Dermis blood vessel endothelial cell (primary cell): ENCODE measurements around the gene NPLOC4. TPM values are rescaled to one million over a fixed set of nuclear protein-coding genes. Genes with fewer than 3 reads are reported as not detected.
"Not testable (repeated sequence)": the region's sequence is repeated elsewhere in the genome, so short reads cannot be mapped to it uniquely, and the experiment has no call there.

Experiments
- DNase-seq: peaks from one replicate; pipeline ENCODE4 v3.0.0; 2010
- total RNA-seq: library from RNA; depleted of rRNA; stranded (reverse); fragments of >200 nt; gene quantifications from 2 replicates; pipeline ENCODE4 v1.2.3, GENCODE V29; 2014

The NPLOC4 gene
- total RNA-seq, 1 donor from 2014 or later = 83.9 TPM

GRCh38 chr17:81631482-81631881 is 5.4 kb downstream of the NPLOC4 start:
- DNase-seq = no peak

- DNase-seq = no peak
Observed at GRCh38 chr17:81630274-81630673, 6.6 kb downstream of the NPLOC4 start.

GRCh38 chr17:81621494-81622130 is 15.3 kb downstream of the NPLOC4 start:
- DNase-seq = peak; percentile 16

GRCh38 chr17:81618307-81618706 is 18.6 kb downstream of the NPLOC4 start:
- not testable (repeated sequence) for DNase-seq

GRCh38 chr17:81616877-81617276 is 20.0 kb downstream of the NPLOC4 start:
- DNase-seq = no peak

- DNase-seq = no peak
Observed at GRCh38 chr17:81615401-81615930, 21.4 kb downstream of the NPLOC4 start.

- no peak for DNase-seq
Observed at GRCh38 chr17:81612172-81612970, 24.5 kb downstream of the NPLOC4 start.

GRCh38 chr17:81609541-81610311 is 27.2 kb downstream of the NPLOC4 start:
- no peak for DNase-seq

- no peak for DNase-seq
Observed at GRCh38 chr17:81608605-81609004, 28.3 kb downstream of the NPLOC4 start.

GRCh38 chr17:81608082-81608481 is 28.8 kb downstream of the NPLOC4 start:
- no peak for DNase-seq

GRCh38 chr17:81607431-81607830 is 29.5 kb downstream of the NPLOC4 start:
- DNase-seq = no peak

- no peak for DNase-seq
Observed at GRCh38 chr17:81603846-81604610, 32.9 kb downstream of the NPLOC4 start.

- peak; percentile 88 for DNase-seq
Observed at GRCh38 chr17:81601525-81602120, 35.3 kb downstream of the NPLOC4 start.

GRCh38 chr17:81599719-81600486 is 37.0 kb downstream of the NPLOC4 start:
- peak; percentile 58 for DNase-seq

- DNase-seq = no peak
Observed at GRCh38 chr17:81593105-81593871, 43.6 kb downstream of the NPLOC4 start.

GRCh38 chr17:81591971-81592370 is 44.9 kb downstream of the NPLOC4 start:
- no peak for DNase-seq

GRCh38 chr17:81590121-81590520 is 46.8 kb downstream of the NPLOC4 start:
- DNase-seq = no peak

- DNase-seq = no peak
Observed at GRCh38 chr17:81589612-81590011, 47.3 kb downstream of the NPLOC4 start.

- no peak for DNase-seq
Observed at GRCh38 chr17:81586096-81586495, 50.8 kb downstream of the NPLOC4 start.

GRCh38 chr17:81584771-81585170 is 52.1 kb downstream of the NPLOC4 start:
- not testable (repeated sequence) for DNase-seq
